ENCODE measurements around the gene IVD. TPM values are rescaled to one million over a fixed set of nuclear protein-coding genes. Genes with fewer than 3 reads are reported as not detected.

The IVD gene
- total and polyA plus RNA-seq, 2 of the 8 experiments (the other 6 are each of a cell fraction or from before 2014, with no cell fraction given) = 55.2 to 78.8 TPM

DNA sequence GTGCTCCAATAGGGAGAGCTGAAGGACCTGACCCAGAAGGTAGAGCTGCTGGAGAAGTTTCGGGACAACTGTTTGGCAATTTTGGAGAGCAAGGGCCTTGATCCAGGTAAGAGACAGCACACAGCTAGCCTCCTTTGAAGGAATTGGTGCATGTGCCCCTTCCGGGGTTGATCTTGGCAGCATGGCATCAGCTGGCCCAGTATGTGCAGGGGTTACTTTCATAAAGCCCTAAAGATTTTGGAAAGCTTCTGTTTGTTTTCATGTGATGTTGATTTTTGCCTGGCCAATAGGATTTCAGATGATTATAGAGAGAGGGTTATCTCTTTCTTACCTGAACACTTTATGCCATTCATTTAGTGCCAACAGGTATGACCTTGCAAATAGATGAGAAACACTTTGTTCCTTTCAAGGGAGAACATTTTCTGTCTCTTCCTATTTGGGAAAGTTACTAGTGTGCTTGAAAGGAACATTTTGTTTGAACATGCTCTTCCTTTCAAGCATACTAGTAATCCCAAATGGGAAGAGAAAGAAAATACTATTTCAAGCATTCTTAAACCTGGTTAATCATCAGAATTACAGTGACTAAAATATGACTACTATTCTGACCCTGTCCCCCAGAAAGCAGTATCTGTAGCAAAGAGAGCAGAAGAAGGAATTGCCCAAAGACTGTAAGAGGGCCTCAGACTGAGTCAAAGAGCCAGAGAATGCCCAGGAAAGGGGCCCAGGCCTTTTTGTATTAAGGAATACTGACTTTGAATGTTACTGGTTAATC lies 15.6 kb upstream of the IVD start:
- Histone ChIP-seq H3K23ac (ENCODE audit: insufficient read length) (no peak overlapping the region), H3K4me2 (ENCODE audit: insufficient read depth in 1 of 2, low read depth in 2 of 2, low read length in 2 of 2) (no peak overlapping the region), H3K27ac (ENCODE audit: low read depth, low read length) (no peak overlapping the region), H4K5ac (ENCODE audit: insufficient read length, low read depth, low read length) (no peak overlapping the region), H3K18ac (ENCODE audit: extremely low read depth, low read length) (no peak overlapping the region), H3K79me2 (ENCODE audit: control insufficient read depth in 1 of 2, insufficient read depth in 2 of 2, low read length in 2 of 2) (peaks cover 0 to 7% of the 10 kb centered on the region in 2 experiments; a peak in 3 of 4 replicates), H4K20me1 (replicated peaks in 1 of 2; ENCODE audit: control insufficient read depth in 1 of 2, insufficient read depth in 2 of 2, low read length in 2 of 2) (peaks cover 0 to 3% of the 10 kb centered on the region in 2 experiments), H2BK120ac (replicated peaks; ENCODE audit: low read depth, low read length) (no peak overlapping the region), H4K91ac (replicated peaks; ENCODE audit: insufficient read length, low read length) (no peak overlapping the region), H2AK5ac (ENCODE audit: low read depth, low read length) (no peak overlapping the region), H3K9ac (replicated peaks in 1 of 4; ENCODE audit: extremely low read depth in 1 of 4, low read depth in 3 of 4, low read length in 3 of 4) (no peak overlapping the region), H3K14ac (ENCODE audit: insufficient read length) (no peak overlapping the region), H2BK15ac (ENCODE audit: low read length) (no peak overlapping the region), H4K8ac (ENCODE audit: extremely low read depth, insufficient read depth, low read length) (no peak overlapping the region), H3K36me3 (ENCODE audit: control insufficient read depth in 2 of 4, insufficient read depth in 4 of 4, low read length in 3 of 4) (peaks cover 48 to 84% (median 64%) of the 10 kb centered on the region in 4 experiments), H2BK20ac (ENCODE audit: low read length) (no peak overlapping the region), H3K23me2 (ENCODE audit: low read depth, low read length) (no peaks in the 10 kb centered on the region), H2BK12ac (ENCODE audit: low read depth, low read length) (no peak overlapping the region), H3K27me3 (replicated peaks in 1 of 4; ENCODE audit: control insufficient read depth in 3 of 4, extremely low read depth in 1 of 4, insufficient read depth in 3 of 4, low read length in 3 of 4) (no peaks in the 10 kb centered on the region), H3K4me1 (replicated peaks in 1 of 4; ENCODE audit: control insufficient read depth in 3 of 4, insufficient read depth in 4 of 4, low read length in 3 of 4) (no peaks in the 10 kb centered on the region), H3K4ac (replicated peaks; ENCODE audit: insufficient read length, low read depth, low read length) (no peak overlapping the region), H2AFZ (ENCODE audit: low read length) (no peak overlapping the region), H2BK5ac (ENCODE audit: low read depth, low read length) (no peak overlapping the region), H3K4me3 (ENCODE audit: extremely low read depth in 1 of 4, insufficient read depth in 2 of 4, low read depth in 3 of 4, low read length in 4 of 4) (no peak overlapping the region), H3K79me1 (ENCODE audit: low read depth, low read length) (0 out of 2 replicates have a peak, but pooled peaks cover 3% of the 10 kb centered on the region), H3K56ac (replicated peaks; ENCODE audit: insufficient read length, low read depth, low read length) (no peak overlapping the region), H3K9me3 (ENCODE audit: insufficient read depth in 2 of 2, low read depth in 1 of 2, low read length in 1 of 2) (peaks cover 0 to 4% of the 10 kb centered on the region in 2 experiments; a peak in 1 of 4 replicates)
- FAIRE-seq (no peak), DNase-seq (ENCODE audit: low read depth in 1 of 2, low spot score in 2 of 2) (no peak)
- WGBS, 2 experiments (ENCODE audit: extremely low coverage in 1 of 2, insufficient coverage in 1 of 2, insufficient read length in 1 of 2, insufficient replicate concordance in 2 of 2, low coverage in 1 of 2, low lambda C conversion rate in 2 of 2, missing lambda C conversion rate in 1 of 2) = 95% methylated on average over 2 of the region's 2 CpGs; no CpG with 5 or more reads in 1 of the 2 experiments
- ChIA-PET CTCF (ENCODE audit: partially characterized antibody) (interaction anchor here (0.7 to 1.9 kb wide), 3 partner anchors 22 to 114 kb away, joined by 3 to 9 read pairs (median 4); no protein-coding TSS in a partner anchor), POLR2A (ENCODE audit: partially characterized antibody) (interaction anchor here (0.7 to 2.1 kb wide), 5 partner anchors 13 to 50 kb away, joined by 3 to 4 read pairs (median 4); partner anchors contain the start of gene IVD)
- TF ChIP-seq, protein P1, sequence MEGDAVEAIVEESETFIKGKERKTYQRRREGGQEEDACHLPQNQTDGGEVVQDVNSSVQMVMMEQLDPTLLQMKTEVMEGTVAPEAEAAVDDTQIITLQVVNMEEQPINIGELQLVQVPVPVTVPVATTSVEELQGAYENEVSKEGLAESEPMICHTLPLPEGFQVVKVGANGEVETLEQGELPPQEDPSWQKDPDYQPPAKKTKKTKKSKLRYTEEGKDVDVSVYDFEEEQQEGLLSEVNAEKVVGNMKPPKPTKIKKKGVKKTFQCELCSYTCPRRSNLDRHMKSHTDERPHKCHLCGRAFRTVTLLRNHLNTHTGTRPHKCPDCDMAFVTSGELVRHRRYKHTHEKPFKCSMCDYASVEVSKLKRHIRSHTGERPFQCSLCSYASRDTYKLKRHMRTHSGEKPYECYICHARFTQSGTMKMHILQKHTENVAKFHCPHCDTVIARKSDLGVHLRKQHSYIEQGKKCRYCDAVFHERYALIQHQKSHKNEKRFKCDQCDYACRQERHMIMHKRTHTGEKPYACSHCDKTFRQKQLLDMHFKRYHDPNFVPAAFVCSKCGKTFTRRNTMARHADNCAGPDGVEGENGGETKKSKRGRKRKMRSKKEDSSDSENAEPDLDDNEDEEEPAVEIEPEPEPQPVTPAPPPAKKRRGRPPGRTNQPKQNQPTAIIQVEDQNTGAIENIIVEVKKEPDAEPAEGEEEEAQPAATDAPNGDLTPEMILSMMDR (IDR thresholded peaks at IDR 0.05; ENCODE audit: control extremely low read depth in 1 of 3, insufficient read depth in 1 of 3, low read depth in 1 of 3, low read length in 3 of 3) = no peak
- TF ChIP-seq, protein P2, sequence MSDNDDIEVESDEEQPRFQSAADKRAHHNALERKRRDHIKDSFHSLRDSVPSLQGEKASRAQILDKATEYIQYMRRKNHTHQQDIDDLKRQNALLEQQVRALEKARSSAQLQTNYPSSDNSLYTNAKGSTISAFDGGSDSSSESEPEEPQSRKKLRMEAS (IDR thresholded peaks at IDR 0.05) = no peak
- TF ChIP-seq SP1 (IDR thresholded peaks at IDR 0.05; ENCODE audit: low read depth, low read length) (no peak), JUND (IDR thresholded peaks at IDR 0.05; ENCODE audit: low read length) (no peak), EP300 (IDR thresholded peaks at IDR 0.05; ENCODE audit: borderline replicate concordance in 1 of 2, low read depth in 2 of 2, low read length in 2 of 2) (no peak), RXRA (IDR thresholded peaks at IDR 0.05; ENCODE audit: insufficient read depth, low read depth, low read length) (no peak), KDM1A (IDR thresholded peaks at IDR 0.05; ENCODE audit: borderline replicate concordance, low read length) (no peak)
- TF ChIP-seq, protein P3, sequence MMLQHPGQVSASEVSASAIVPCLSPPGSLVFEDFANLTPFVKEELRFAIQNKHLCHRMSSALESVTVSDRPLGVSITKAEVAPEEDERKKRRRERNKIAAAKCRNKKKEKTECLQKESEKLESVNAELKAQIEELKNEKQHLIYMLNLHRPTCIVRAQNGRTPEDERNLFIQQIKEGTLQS (IDR thresholded peaks at IDR 0.05; ENCODE audit: insufficient read depth, low read depth, low read length) = no peak
